ENCODE data around the gene FAM120B.

The FAM120B gene

GRCh38 chr6:170307080-170307545, 555 bp downstream of the FAM120B start:
- H3K27me3 ChIP-seq (ENCODE audit: insufficient read depth, low read length) = peaks cover 1% of the 10 kb centered on the region; the same call in 1 of the 2 replicates
- no peak overlapping the region for H3K27ac ChIP-seq (ENCODE audit: low read depth, low read length, poor library complexity, severe bottlenecking)
- peaks cover 11% of the 10 kb centered on the region; the same call in 1 of the 2 replicates for H3K36me3 ChIP-seq (ENCODE audit: insufficient read depth, low read length)
- peak overlapping the region; percentile 99 for H3K4me2 ChIP-seq (ENCODE audit: low read length)
- H3F3A ChIP-seq (ENCODE audit: insufficient read depth, low read length) = no peaks in the 10 kb centered on the region
- TF ChIP-seq CTCF (IDR thresholded peaks at IDR 0.05; ENCODE audit: low read length) (no peak), EZH2 (IDR thresholded peaks at IDR 0.05; ENCODE audit: borderline replicate concordance, low read length) (no peak)
- H3K9ac ChIP-seq (ENCODE audit: low read length) = peak overlapping the region; percentile 83
- no peaks in the 10 kb centered on the region for H3K9me3 ChIP-seq (ENCODE audit: low read length)
- peaks cover 30% of the 10 kb centered on the region for H3K4me1 ChIP-seq (ENCODE audit: insufficient read depth, low read length, severe bottlenecking)
- no peak overlapping the region for H2AFZ ChIP-seq (ENCODE audit: low read length)
- H4K20me1 ChIP-seq (ENCODE audit: insufficient read depth, low read length) = no peaks in the 10 kb centered on the region
- H3K79me2 ChIP-seq (ENCODE audit: insufficient read depth, low read length) = peaks cover 46% of the 10 kb centered on the region
- peak overlapping the region; percentile 99 for H3K4me3 ChIP-seq (ENCODE audit: low read depth, low read length, poor library complexity, severe bottlenecking)
- no peaks in the 10 kb centered on the region for H3K9me2 ChIP-seq (ENCODE audit: low read depth, low read length)

GRCh38 chr6:170308761-170309160, 2.2 kb downstream of the FAM120B start:
- Histone ChIP-seq H3K4me1 (ENCODE audit: insufficient read depth, low read length, severe bottlenecking) (peaks cover 30% of the 10 kb centered on the region), H3K4me2 (ENCODE audit: low read length) (peak overlapping the region; percentile 99; the same call in 1 of the 2 replicates), H3K27me3 (ENCODE audit: insufficient read depth, low read length) (no peaks in the 10 kb centered on the region), H3K9me3 (ENCODE audit: low read length) (no peaks in the 10 kb centered on the region), H3K4me3 (ENCODE audit: low read depth, low read length, poor library complexity, severe bottlenecking) (no peak overlapping the region), H3F3A (ENCODE audit: insufficient read depth, low read length) (no peaks in the 10 kb centered on the region), H3K36me3 (ENCODE audit: insufficient read depth, low read length) (peaks cover 17% of the 10 kb centered on the region; the same call in 1 of the 2 replicates), H3K27ac (ENCODE audit: low read depth, low read length, poor library complexity, severe bottlenecking) (no peak overlapping the region), H3K79me2 (ENCODE audit: insufficient read depth, low read length) (peaks cover 61% of the 10 kb centered on the region), H3K9ac (ENCODE audit: low read length) (peak overlapping the region; percentile 83; the same call in 1 of the 2 replicates), H3K9me2 (ENCODE audit: low read depth, low read length) (no peaks in the 10 kb centered on the region), H4K20me1 (ENCODE audit: insufficient read depth, low read length) (no peaks in the 10 kb centered on the region), H2AFZ (ENCODE audit: low read length) (no peak overlapping the region)
- no peak for TF ChIP-seq CTCF (IDR thresholded peaks at IDR 0.05; ENCODE audit: low read length)
- TF ChIP-seq EZH2 (IDR thresholded peaks at IDR 0.05; ENCODE audit: borderline replicate concordance, low read length) = no peak

- no peak overlapping the region for H2AFZ ChIP-seq (ENCODE audit: low read length)
- no peaks in the 10 kb centered on the region for H3K9me2 ChIP-seq (ENCODE audit: low read depth, low read length)
- 0 out of 2 replicates have a peak, but pooled peaks cover 2% of the 10 kb centered on the region for H4K20me1 ChIP-seq (ENCODE audit: insufficient read depth, low read length)
- H3F3A ChIP-seq (ENCODE audit: insufficient read depth, low read length) = no peaks in the 10 kb centered on the region
- H3K4me2 ChIP-seq (ENCODE audit: low read length) = no peak overlapping the region
- H3K79me2 ChIP-seq (ENCODE audit: insufficient read depth, low read length) = peaks cover 82% of the 10 kb centered on the region
- TF ChIP-seq EZH2 (IDR thresholded peaks at IDR 0.05; ENCODE audit: borderline replicate concordance, low read length) = no peak
- no peak for TF ChIP-seq CTCF (IDR thresholded peaks at IDR 0.05; ENCODE audit: low read length)
- peaks cover 19% of the 10 kb centered on the region for H3K4me1 ChIP-seq (ENCODE audit: insufficient read depth, low read length, severe bottlenecking)
- no peak overlapping the region for H3K9ac ChIP-seq (ENCODE audit: low read length)
- H3K27ac ChIP-seq (ENCODE audit: low read depth, low read length, poor library complexity, severe bottlenecking) = no peak overlapping the region
- peaks cover 23% of the 10 kb centered on the region; the same call in 1 of the 2 replicates for H3K36me3 ChIP-seq (ENCODE audit: insufficient read depth, low read length)
- no peaks in the 10 kb centered on the region for H3K9me3 ChIP-seq (ENCODE audit: low read length)
- no peak overlapping the region for H3K4me3 ChIP-seq (ENCODE audit: low read depth, low read length, poor library complexity, severe bottlenecking)
- H3K27me3 ChIP-seq (ENCODE audit: insufficient read depth, low read length) = no peaks in the 10 kb centered on the region
These were observed 5.1 kb downstream of the FAM120B start for GRCh38 chr6:170311696-170312095.
